ENCODE measurements around the gene SHB.

The SHB gene

DNA sequence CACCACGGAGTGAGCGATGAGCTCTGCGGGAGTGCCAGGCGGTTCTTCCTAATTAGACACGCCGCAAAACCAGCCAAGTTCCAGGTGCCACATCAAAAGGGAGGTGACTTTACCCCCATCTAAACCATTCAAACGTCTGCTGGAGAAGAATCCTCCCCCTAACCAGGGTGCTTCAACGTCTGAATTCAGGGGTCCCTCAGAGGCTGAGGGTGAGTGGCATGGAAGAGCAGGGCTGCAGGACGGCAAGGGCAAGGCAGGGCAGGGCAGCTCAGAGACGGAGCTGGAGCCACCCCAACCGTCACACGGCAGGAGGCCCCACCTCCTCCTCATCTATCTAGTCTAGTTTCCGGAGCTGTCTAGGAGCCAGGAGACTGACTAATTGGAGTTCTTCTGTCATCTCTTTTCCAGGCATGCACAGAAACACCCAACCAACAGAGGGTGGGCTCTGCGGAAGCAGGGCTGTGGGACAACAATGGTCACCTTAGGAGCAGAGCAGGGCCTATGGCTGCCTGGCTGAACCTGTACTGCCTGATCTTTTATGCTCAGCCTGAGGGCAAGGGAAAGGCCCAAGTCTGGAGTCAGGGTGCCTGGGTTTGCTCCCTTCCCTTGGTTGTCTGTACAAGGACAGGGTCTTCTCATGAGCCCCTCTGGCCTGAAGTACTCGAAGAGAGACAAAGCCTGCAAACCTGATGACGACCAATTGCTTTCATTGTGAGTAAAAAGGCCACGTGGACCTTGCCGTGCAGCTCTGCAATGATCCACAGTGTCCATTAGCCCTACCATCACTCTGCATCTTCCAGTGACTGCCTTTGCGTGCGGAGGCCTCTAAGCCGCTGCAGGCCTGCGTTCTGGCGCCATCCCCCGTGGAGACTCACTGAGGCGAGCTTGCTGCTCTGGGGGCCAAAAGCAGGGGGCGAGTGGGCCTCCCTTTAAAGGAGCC, 84.1 kb downstream of the SHB start:
- peak overlapping the region; percentile 27 to 71 for H3K4ac ChIP-seq (ENCODE audit: low read depth in 1 of 2, low read length in 2 of 2)
- 75% methylated on average over 25 of the region's 26 CpGs for WGBS
- H4K8ac ChIP-seq (ENCODE audit: low read length) = peak overlapping the region; percentile 21
- peak overlapping the region; percentile 12 to 45 for H2BK12ac ChIP-seq (ENCODE audit: low read length in 2 of 2)
- H2AK5ac ChIP-seq (ENCODE audit: low read length, severe bottlenecking) = no peak overlapping the region
- peaks cover 40% of the 10 kb centered on the region for H3K4me1 ChIP-seq (ENCODE audit: control insufficient read depth, insufficient read depth, low read depth, low read length)
- H3K79me1 ChIP-seq (replicated peaks; ENCODE audit: low read length, poor library complexity, severe bottlenecking) = peaks cover 6% of the 10 kb centered on the region
- H2BK120ac ChIP-seq (ENCODE audit: low read depth, low read length) = no peak overlapping the region
- H3K14ac ChIP-seq (ENCODE audit: low read length in 2 of 2) = peak overlapping the region in 1 of 2 experiments; percentile 84
- H3K27ac ChIP-seq (ENCODE audit: low read length, poor library complexity, severe bottlenecking) = peak overlapping the region; percentile 10
- peak overlapping the region in 1 of 2 experiments; percentile 40 for H3K23ac ChIP-seq (ENCODE audit: low read length in 2 of 2)
- H2BK5ac ChIP-seq (ENCODE audit: low read depth, low read length, poor library complexity, severe bottlenecking) = no peak overlapping the region
- H3K27me3 ChIP-seq (ENCODE audit: control insufficient read depth in 1 of 2, insufficient read depth in 1 of 2, low read length in 2 of 2) = no peaks in the 10 kb centered on the region
- peak overlapping the region; percentile 65 for H4K91ac ChIP-seq (ENCODE audit: low read length)
- peak; percentile 82 for DNase-seq
- H3K36me3 ChIP-seq (ENCODE audit: control insufficient read depth in 1 of 2, insufficient read depth in 2 of 2, low read depth in 1 of 2, low read length in 2 of 2) = peaks cover 0 to 48% of the 10 kb centered on the region in 2 experiments
- peak overlapping the region; percentile 18 for H3K9ac ChIP-seq (ENCODE audit: low read length)
- H2AFZ ChIP-seq (ENCODE audit: low read depth, low read length) = no peak overlapping the region
- H2BK15ac ChIP-seq (ENCODE audit: low read depth, poor library complexity, severe bottlenecking) = no peak overlapping the region
- H3K4me2 ChIP-seq (ENCODE audit: low read length, poor library complexity, severe bottlenecking) = no peak overlapping the region
- no peaks in the 10 kb centered on the region for H3K9me3 ChIP-seq (ENCODE audit: control insufficient read depth, low read length)
- H3K18ac ChIP-seq (ENCODE audit: low read depth in 1 of 2, low read length in 2 of 2) = peak overlapping the region; percentile 19 to 86
- H3K4me3 ChIP-seq (ENCODE audit: insufficient read depth in 1 of 2, low read depth in 1 of 2, low read length in 2 of 2) = no peak overlapping the region

DNA sequence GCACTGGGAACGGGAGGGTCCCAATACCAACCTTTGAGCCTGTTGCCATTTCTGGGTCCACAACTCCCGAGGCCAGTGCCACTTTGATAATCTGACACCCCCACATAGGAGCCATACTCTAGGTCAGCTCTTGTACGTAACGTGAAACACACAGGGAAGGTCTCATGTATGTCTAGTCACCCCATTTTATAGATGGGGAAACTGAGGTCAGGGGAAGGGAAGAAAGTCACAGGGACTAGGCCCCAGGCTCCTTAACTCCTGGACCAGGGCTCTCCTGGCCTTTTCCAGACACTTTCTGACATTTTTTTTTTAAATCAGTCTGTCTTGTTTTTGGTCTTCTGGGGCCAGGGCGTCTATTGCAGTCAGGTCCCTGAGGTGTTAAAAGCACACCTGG, 84.8 kb downstream of the SHB start:
- peak overlapping the region; percentile 12 to 54 for H3K18ac ChIP-seq (ENCODE audit: low read depth in 1 of 2, low read length in 2 of 2)
- 98% methylated on average over 5 of the region's 5 CpGs for WGBS
- peaks cover 2% of the 10 kb centered on the region for H3K79me1 ChIP-seq (replicated peaks; ENCODE audit: low read length, poor library complexity, severe bottlenecking)
- no peak for DNase-seq
- H2AFZ ChIP-seq (ENCODE audit: low read depth, low read length) = no peak overlapping the region
- H2BK12ac ChIP-seq (ENCODE audit: low read length in 2 of 2) = peak overlapping the region in 1 of 2 experiments; percentile 50
- peak overlapping the region; percentile 38 for H2AK5ac ChIP-seq (ENCODE audit: low read length, severe bottlenecking)
- no peaks in the 10 kb centered on the region for H3K9me3 ChIP-seq (ENCODE audit: control insufficient read depth, low read length)
- no peak overlapping the region for H3K27ac ChIP-seq (ENCODE audit: low read length, poor library complexity, severe bottlenecking)
- no peak overlapping the region for H3K4me2 ChIP-seq (ENCODE audit: low read length, poor library complexity, severe bottlenecking)
- no peak overlapping the region for H3K14ac ChIP-seq (ENCODE audit: low read length in 2 of 2)
- H4K91ac ChIP-seq (ENCODE audit: low read length) = peak overlapping the region; percentile 35
- H3K23ac ChIP-seq (ENCODE audit: low read length in 2 of 2) = no peak overlapping the region
- peak overlapping the region; percentile 18 for H3K9ac ChIP-seq (ENCODE audit: low read length)
- H3K27me3 ChIP-seq (ENCODE audit: control insufficient read depth in 1 of 2, insufficient read depth in 1 of 2, low read length in 2 of 2) = no peaks in the 10 kb centered on the region
- H3K36me3 ChIP-seq (ENCODE audit: control insufficient read depth in 1 of 2, insufficient read depth in 2 of 2, low read depth in 1 of 2, low read length in 2 of 2) = peaks cover 0 to 48% of the 10 kb centered on the region in 2 experiments
- H4K8ac ChIP-seq (ENCODE audit: low read length) = peak overlapping the region; percentile 31
- no peak overlapping the region for H2BK120ac ChIP-seq (ENCODE audit: low read depth, low read length)
- no peak overlapping the region for H3K4me3 ChIP-seq (ENCODE audit: insufficient read depth in 1 of 2, low read depth in 1 of 2, low read length in 2 of 2)
- no peak overlapping the region for H2BK15ac ChIP-seq (ENCODE audit: low read depth, poor library complexity, severe bottlenecking)
- peaks cover 43% of the 10 kb centered on the region for H3K4me1 ChIP-seq (ENCODE audit: control insufficient read depth, insufficient read depth, low read depth, low read length)
- no peak overlapping the region for H2BK5ac ChIP-seq (ENCODE audit: low read depth, low read length, poor library complexity, severe bottlenecking)
- no peak overlapping the region for H3K4ac ChIP-seq (ENCODE audit: low read depth in 1 of 2, low read length in 2 of 2)

DNA sequence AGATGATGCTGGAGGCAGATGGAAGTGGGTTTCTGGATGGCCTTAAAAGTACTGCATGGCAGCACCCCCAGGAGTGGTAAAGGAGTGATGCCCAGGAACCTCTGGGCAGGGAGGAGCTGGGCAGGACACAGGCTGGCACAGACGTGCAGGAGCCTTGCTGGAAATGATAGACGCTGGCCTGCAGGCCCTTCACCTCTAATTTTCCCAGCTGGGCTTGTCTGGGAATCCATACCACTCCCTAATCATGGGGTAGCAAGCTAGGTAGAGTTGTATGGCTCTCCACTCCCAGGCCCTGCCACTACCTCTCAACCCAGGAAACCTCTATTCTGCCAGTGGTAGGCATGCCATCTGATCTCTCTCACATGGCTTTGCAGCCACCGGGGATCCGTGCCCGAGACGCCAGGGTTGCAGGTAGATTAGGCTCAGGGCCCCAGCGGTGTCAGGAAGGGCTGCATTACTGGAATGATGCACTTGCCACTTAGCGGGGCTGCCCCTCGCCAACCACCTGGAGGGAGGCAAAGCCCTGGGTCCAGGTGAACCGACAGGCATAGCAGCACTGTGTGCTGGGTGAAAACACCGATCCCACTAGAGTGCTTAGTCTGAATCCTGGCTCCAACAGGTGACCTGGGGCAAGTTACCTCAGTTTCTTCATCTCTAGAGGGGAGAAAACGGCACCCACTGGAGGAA, 85.5 kb downstream of the SHB start:
- H2BK5ac ChIP-seq (ENCODE audit: low read depth, low read length, poor library complexity, severe bottlenecking) = no peak overlapping the region
- 91% methylated on average over 12 of the region's 12 CpGs for WGBS
- H3K14ac ChIP-seq (ENCODE audit: low read length in 2 of 2) = no peak overlapping the region
- no peak overlapping the region for H2AFZ ChIP-seq (ENCODE audit: low read depth, low read length)
- H4K8ac ChIP-seq (ENCODE audit: low read length) = no peak overlapping the region
- H3K4me3 ChIP-seq (ENCODE audit: insufficient read depth in 1 of 2, low read depth in 1 of 2, low read length in 2 of 2) = no peak overlapping the region
- H3K23ac ChIP-seq (ENCODE audit: low read length in 2 of 2) = no peak overlapping the region
- H2BK120ac ChIP-seq (ENCODE audit: low read depth, low read length) = no peak overlapping the region
- H3K9me3 ChIP-seq (ENCODE audit: control insufficient read depth, low read length) = no peaks in the 10 kb centered on the region
- no peaks in the 10 kb centered on the region for H3K27me3 ChIP-seq (ENCODE audit: control insufficient read depth in 1 of 2, insufficient read depth in 1 of 2, low read length in 2 of 2)
- H3K18ac ChIP-seq (ENCODE audit: low read depth in 1 of 2, low read length in 2 of 2) = no peak overlapping the region
- peaks cover 46% of the 10 kb centered on the region for H3K4me1 ChIP-seq (ENCODE audit: control insufficient read depth, insufficient read depth, low read depth, low read length)
- peaks cover 2% of the 10 kb centered on the region for H3K79me1 ChIP-seq (replicated peaks; ENCODE audit: low read length, poor library complexity, severe bottlenecking)
- peak overlapping the region in 1 of 2 experiments; percentile 15 for H3K4ac ChIP-seq (ENCODE audit: low read depth in 1 of 2, low read length in 2 of 2)
- no peak overlapping the region for H3K27ac ChIP-seq (ENCODE audit: low read length, poor library complexity, severe bottlenecking)
- no peak for DNase-seq
- peak overlapping the region; percentile 26 for H2BK15ac ChIP-seq (ENCODE audit: low read depth, poor library complexity, severe bottlenecking)
- no peak overlapping the region for H3K4me2 ChIP-seq (ENCODE audit: low read length, poor library complexity, severe bottlenecking)
- no peak overlapping the region for H2AK5ac ChIP-seq (ENCODE audit: low read length, severe bottlenecking)
- peak overlapping the region; percentile 53 for H4K91ac ChIP-seq (ENCODE audit: low read length)
- no peak overlapping the region for H3K9ac ChIP-seq (ENCODE audit: low read length)
- H3K36me3 ChIP-seq (ENCODE audit: control insufficient read depth in 1 of 2, insufficient read depth in 2 of 2, low read depth in 1 of 2, low read length in 2 of 2) = peaks cover 0 to 48% of the 10 kb centered on the region in 2 experiments
- H2BK12ac ChIP-seq (ENCODE audit: low read length in 2 of 2) = peak overlapping the region in 1 of 2 experiments; percentile 50

DNA sequence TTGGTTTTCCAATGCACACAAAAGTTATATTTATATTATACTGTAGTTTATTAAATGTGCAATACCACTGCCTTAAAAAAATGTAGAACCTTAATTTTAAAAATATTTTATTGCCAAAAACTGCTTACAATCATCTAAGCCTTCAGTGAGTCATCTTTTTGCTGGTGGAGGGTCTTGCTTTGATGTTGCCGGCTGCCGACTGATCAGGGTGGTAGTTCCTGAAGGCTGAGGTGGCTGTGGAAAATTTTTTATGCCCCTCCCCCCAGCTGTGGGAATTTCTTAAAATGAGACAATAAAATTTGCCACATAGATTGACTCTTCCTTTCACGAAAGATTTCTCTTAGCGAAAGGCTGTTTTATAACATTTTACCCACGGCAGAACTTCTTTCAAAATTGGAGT, 89.2 kb downstream of the SHB start:
- WGBS = 78% methylated on average over 5 of the region's 5 CpGs
- no peak for DNase-seq

More for the DNA sequence above, 89.2 kb downstream of the SHB start:
- Histone ChIP-seq H3K23ac (ENCODE audit: low read length in 2 of 2) (no peak overlapping the region), H2BK12ac (ENCODE audit: low read length in 2 of 2) (no peak overlapping the region), H3K4me1 (ENCODE audit: control insufficient read depth, insufficient read depth, low read depth, low read length) (peaks cover 24% of the 10 kb centered on the region), H3K36me3 (ENCODE audit: control insufficient read depth in 1 of 2, insufficient read depth in 2 of 2, low read depth in 1 of 2, low read length in 2 of 2) (peaks cover 0 to 21% of the 10 kb centered on the region in 2 experiments), H3K18ac (ENCODE audit: low read depth in 1 of 2, low read length in 2 of 2) (no peak overlapping the region), H4K8ac (ENCODE audit: low read length) (no peak overlapping the region), H2BK5ac (ENCODE audit: low read depth, low read length, poor library complexity, severe bottlenecking) (no peak overlapping the region), H2AFZ (ENCODE audit: low read depth, low read length) (no peak overlapping the region), H3K79me1 (replicated peaks; ENCODE audit: low read length, poor library complexity, severe bottlenecking) (no peaks in the 10 kb centered on the region), H4K91ac (ENCODE audit: low read length) (no peak overlapping the region), H3K27ac (ENCODE audit: low read length, poor library complexity, severe bottlenecking) (no peak overlapping the region), H3K14ac (ENCODE audit: low read length in 2 of 2) (no peak overlapping the region), H3K4me2 (ENCODE audit: low read length, poor library complexity, severe bottlenecking) (no peak overlapping the region), H3K4me3 (ENCODE audit: insufficient read depth in 1 of 2, low read depth in 1 of 2, low read length in 2 of 2) (no peak overlapping the region), H2BK15ac (ENCODE audit: low read depth, poor library complexity, severe bottlenecking) (no peak overlapping the region), H3K27me3 (ENCODE audit: control insufficient read depth in 1 of 2, insufficient read depth in 1 of 2, low read length in 2 of 2) (no peaks in the 10 kb centered on the region), H3K9me3 (ENCODE audit: control insufficient read depth, low read length) (no peaks in the 10 kb centered on the region), H2AK5ac (ENCODE audit: low read length, severe bottlenecking) (no peak overlapping the region), H3K9ac (ENCODE audit: low read length) (no peak overlapping the region), H2BK120ac (ENCODE audit: low read depth, low read length) (no peak overlapping the region), H3K4ac (ENCODE audit: low read depth in 1 of 2, low read length in 2 of 2) (no peak overlapping the region)

Measured in mesenchymal stem cell (in vitro differentiated cells and primary cell).